GM10266 (cell line): ENCODE measurements around the gene COL8A1.

Source experiments
- DNase-seq: peaks from one replicate; pipeline ENCODE4 v3.0.0; 2012; ENCODE audit errors: extremely low spot score
- CTCF ChIP-seq: IDR thresholded peaks from 2 replicates; pipeline ENCODE4 v1.5.1; 2012; ENCODE audit warnings: mild to moderate bottlenecking, low read depth; ENCODE audit not compliant: control insufficient read depth, insufficient read depth; ENCODE audit errors: missing control alignments

The COL8A1 gene

GRCh38 chr3:99674086-99674789 lies 35.8 kb downstream of the COL8A1 start:
- TF ChIP-seq CTCF, result no peak
- no peak for DNase-seq

GRCh38 chr3:99678023-99678422 lies 39.6 kb downstream of the COL8A1 start:
- no peak for DNase-seq
- TF ChIP-seq CTCF, result no peak

DNA sequence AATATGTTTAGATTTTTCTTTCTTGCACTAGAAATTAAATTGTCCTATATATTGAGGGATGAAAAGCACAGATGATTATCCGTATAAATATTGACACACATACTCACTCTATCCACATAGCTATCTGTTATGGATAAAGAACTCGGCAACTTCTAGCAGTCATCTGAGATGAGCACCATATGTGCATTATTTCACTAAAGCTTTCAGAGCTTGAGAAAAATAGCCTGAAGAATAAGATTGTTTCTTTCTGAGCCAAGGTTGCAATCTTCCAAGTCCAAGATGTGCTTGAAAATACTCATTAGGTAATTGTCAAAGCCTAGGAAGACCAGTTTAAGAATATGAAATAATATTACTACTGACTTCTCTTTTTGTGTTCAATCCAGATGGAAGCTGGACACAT lies 40.5 kb downstream of the COL8A1 start:
- DNase-seq, result no peak
- no peak for TF ChIP-seq CTCF

DNA sequence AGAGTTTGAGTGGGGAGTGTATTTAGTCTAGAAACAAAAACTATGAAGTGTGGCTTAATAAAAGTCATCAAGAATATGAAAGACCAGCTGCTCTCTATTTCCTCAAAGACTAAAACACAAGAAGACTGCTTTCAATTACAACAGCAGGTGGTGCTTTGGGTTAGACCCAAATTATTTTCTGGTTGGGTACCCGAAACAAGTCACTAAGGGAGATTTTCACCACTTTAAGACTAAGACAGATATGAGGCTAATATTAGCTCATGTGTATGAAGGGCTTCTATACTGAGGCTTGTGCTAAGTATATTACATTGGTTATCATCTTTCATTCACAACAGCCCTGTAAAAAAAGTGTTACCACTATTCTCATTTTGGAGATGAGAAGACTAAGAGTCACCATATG lies 43.1 kb downstream of the COL8A1 start:
- TF ChIP-seq CTCF, result no peak
- DNase-seq, result peak; percentile 5

DNA sequence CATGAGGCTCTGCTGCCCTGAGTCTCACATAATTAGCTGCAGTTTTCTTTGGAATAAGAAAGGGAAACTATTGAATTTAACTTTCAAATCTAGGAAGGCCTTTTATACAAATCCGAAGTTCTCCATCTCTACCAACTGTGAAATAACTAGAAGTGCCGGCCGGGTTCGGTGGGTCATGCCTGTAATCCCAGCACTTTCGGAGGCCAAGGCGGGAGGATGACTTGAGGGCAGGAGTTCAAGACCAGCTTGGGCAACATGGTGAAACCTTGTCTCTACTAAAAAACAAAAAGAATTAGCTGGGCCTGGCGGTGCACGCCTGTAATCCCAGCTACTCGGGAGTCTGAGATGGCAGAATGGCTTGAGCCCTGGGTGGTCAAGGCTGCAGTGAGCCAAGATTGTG lies 43.6 kb downstream of the COL8A1 start:
- no peak for TF ChIP-seq CTCF

GRCh38 chr3:99683465-99683864 lies 45.1 kb downstream of the COL8A1 start:
- no peak for TF ChIP-seq CTCF
- DNase-seq, result no peak

More for the DNA sequence above, 43.6 kb downstream of the COL8A1 start:
- DNase-seq, result no peak

DNA sequence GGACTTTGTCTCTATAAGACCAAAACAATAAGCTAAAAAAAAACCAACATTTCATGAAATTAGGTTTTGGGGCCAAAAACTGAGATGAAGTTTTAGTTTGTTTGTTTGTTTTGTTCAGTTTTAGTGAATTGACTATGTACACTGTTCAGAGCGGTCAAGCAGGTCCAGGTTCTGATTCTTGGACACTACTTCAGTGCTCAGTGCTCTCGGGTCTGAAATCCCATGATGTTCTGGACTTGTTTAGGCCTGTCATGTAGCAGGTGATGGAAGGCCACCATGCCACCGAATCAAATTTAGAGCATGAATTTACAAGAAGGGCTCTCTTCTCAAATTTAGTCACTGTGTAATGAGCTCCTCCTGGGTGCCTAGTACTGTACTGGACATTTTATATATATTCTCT lies 45.5 kb downstream of the COL8A1 start:
- DNase-seq, result no peak
- no peak for TF ChIP-seq CTCF
